GM12878 (cell line): ENCODE measurements around the gene FIZ1. TPM values are rescaled to one million over a fixed set of nuclear protein-coding genes. Genes with fewer than 3 reads are reported as not detected.
A peak's percentile ranks its signal among the peaks of the same experiment; 100 is the strongest.

Source experiments
- BCL11A ChIP-seq: IDR thresholded peaks from 2 replicates; pipeline ENCODE4 v1.6.1; 2011; ENCODE audit warnings: low read depth, low read length
- CHD1 ChIP-seq: IDR thresholded peaks from 2 replicates; pipeline ENCODE4 v1.6.1; 2012; ENCODE audit warnings: low read depth, low read length, improper control_type of control experiment
- EED ChIP-seq: sonication (generic); IDR thresholded peaks from 2 replicates; pipeline ENCODE4 v1.6.1; 2016; ENCODE audit warnings: antibody characterized with exemption, low read depth
- MEF2B ChIP-seq: fragments of 450-650 bp; IDR thresholded peaks from 2 replicates; pipeline ENCODE4 v1.6.1; 2018; ENCODE audit warnings: mild to moderate bottlenecking, moderate library complexity; ENCODE audit not compliant: partially characterized antibody, poor library complexity, severe bottlenecking
- MYC ChIP-seq: IDR thresholded peaks from 2 replicates; pipeline ENCODE4 v1.6.1; 2011; ENCODE audit warnings: mild to moderate bottlenecking, low read length, moderate library complexity, inconsistent platforms; ENCODE audit not compliant: insufficient read depth, insufficient replicate concordance, insufficient read length, severe bottlenecking
- NFXL1 ChIP-seq: fragments of 450-650 bp; IDR thresholded peaks from 2 replicates; pipeline ENCODE4 v1.6.1; 2017; ENCODE audit warnings: antibody characterized with exemption, mild to moderate bottlenecking, borderline replicate concordance
- RAD21 ChIP-seq: IDR thresholded peaks from 2 replicates; pipeline ENCODE4 v1.6.1; 2011; ENCODE audit warnings: mild to moderate bottlenecking, low read depth, low read length, moderate library complexity; ENCODE audit not compliant: insufficient read depth
- RBBP5 ChIP-seq: fragments of 200-600 bp; sonication (generic); conservative IDR thresholded peaks from 2 replicates; pipeline ENCODE4 v1.6.1; 2016
- SMAD1 ChIP-seq: fragments of 450-650 bp; IDR thresholded peaks from 2 replicates; pipeline ENCODE4 v1.6.1; 2018; ENCODE audit warnings: mild to moderate bottlenecking, low read depth; ENCODE audit not compliant: partially characterized antibody
- SREBF1 ChIP-seq: IDR thresholded peaks from 2 replicates; pipeline ENCODE4 v1.6.1; 2012; ENCODE audit warnings: mild to moderate bottlenecking, low read length
- polyA plus RNA-seq, 11 experiments: library from polyadenylated mRNA; depleted of rRNA in 4 of 11; unstranded in 6 of 11; stranded (reverse) in 5 of 11; fragments of >200 nt; fragmentation: Nextera tagmentation in 4 of 11; fragmentation: Illumina TruSeq in 1 of 11; extraction: Ambion mirVana in 4 of 11; extraction: Trizol in 1 of 11; gene quantifications; 1 replicate in 1 of 11; 2 replicates in 10 of 11; pipeline versions ENCODE4 v1.2.1 to v1.2.3, GENCODE V29; 2011 to 2016; ENCODE audit warnings: inconsistent platforms in 2 of 11, missing spikeins in 2 of 11, low read depth in 1 of 11
- total RNA-seq, 4 experiments: library from RNA; depleted of rRNA in 3 of 4; stranded (reverse); fragments of >200 nt in 3 of 4; fragmentation: Illumina TruSeq in 1 of 4; extraction: Trizol in 1 of 4; gene quantifications; 2 replicates each; pipeline versions ENCODE4 v1.2.1 to v1.2.3, GENCODE V29; 2013 to 2021
- TF ChIP-seq, protein P1 (sequence below): fragments of 450-650 bp; IDR thresholded peaks from 2 replicates; pipeline ENCODE4 v1.6.1; 2018; ENCODE audit warnings: borderline replicate concordance, mild to moderate bottlenecking; ENCODE audit not compliant: partially characterized antibody
- TF ChIP-seq, protein P2 (sequence below): fragments of 450-650 bp; IDR thresholded peaks from 2 replicates; pipeline ENCODE4 v1.6.1; 2018; ENCODE audit warnings: mild to moderate bottlenecking, low read depth, moderate library complexity; ENCODE audit not compliant: partially characterized antibody
- TF ChIP-seq, protein P3 (sequence below): fragments of 450-650 bp; formaldehyde crosslinking; IDR thresholded peaks from 2 replicates; pipeline ENCODE4 v1.4.0; 2020; ENCODE audit warnings: mild to moderate bottlenecking, moderate library complexity
- TF ChIP-seq, protein P4 (sequence below), 3 experiments: IDR thresholded peaks in 2 of 3; conservative IDR thresholded peaks in 1 of 3; 2 replicates each; pipeline ENCODE4 v1.5.1; 2011; ENCODE audit warnings: low read depth in 3 of 3, low read length in 3 of 3, mild to moderate bottlenecking in 3 of 3, control low read depth in 2 of 3, moderate library complexity in 2 of 3, inconsistent platforms in 1 of 3, mixed read lengths in 1 of 3; ENCODE audit not compliant: control insufficient read depth in 2 of 3, insufficient read depth in 1 of 3; ENCODE audit errors: extremely low read depth in 1 of 3
- TF ChIP-seq, protein P5 (sequence below): IDR thresholded peaks from 2 replicates; pipeline ENCODE4 v1.6.1; 2011; ENCODE audit warnings: borderline replicate concordance, low read depth, mild to moderate bottlenecking, moderate library complexity, mixed read lengths, low read length; ENCODE audit not compliant: insufficient read depth; ENCODE audit errors: extremely low read length
- TF ChIP-seq, protein P6 (sequence below): IDR thresholded peaks from 2 replicates; pipeline ENCODE4 v1.6.1; 2012; ENCODE audit warnings: low read depth, low read length, improper control_type of control experiment

Gene FIZ1
- total and polyA plus RNA-seq, 10 of the 15 experiments (the other 5 are each of a cell fraction or from before 2014, with no cell fraction given): 0.60 to 16.8 (median 4.2) TPM

DNA sequence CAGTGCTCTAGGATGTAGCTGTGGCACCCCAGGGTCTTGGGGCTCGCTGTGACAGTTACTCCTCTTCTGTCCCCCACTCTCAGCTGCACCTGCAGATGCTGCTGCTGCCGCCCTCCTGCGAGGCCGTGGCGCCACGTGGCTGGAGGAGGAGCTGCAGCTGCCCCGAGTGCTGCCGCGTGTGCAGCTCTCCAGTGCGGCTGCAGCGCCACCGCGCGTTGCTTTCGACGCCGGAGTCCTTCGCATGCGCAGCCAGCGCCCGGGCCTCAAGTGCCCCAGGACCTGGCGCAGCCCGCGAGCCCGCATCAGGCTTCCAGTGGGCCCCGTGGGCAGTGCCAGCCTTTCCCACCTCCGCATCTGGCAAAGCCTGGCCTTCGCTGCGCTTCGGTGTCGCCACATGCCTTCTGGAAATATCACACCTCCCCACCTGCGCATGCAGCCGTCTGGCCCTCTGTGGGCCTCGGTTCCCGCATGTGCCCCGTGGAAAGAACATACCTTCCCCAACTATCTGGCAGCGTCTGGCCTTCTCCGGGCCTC is 40.8 kb upstream of the FIZ1 start (continued):
- TF ChIP-seq, protein P1, sequence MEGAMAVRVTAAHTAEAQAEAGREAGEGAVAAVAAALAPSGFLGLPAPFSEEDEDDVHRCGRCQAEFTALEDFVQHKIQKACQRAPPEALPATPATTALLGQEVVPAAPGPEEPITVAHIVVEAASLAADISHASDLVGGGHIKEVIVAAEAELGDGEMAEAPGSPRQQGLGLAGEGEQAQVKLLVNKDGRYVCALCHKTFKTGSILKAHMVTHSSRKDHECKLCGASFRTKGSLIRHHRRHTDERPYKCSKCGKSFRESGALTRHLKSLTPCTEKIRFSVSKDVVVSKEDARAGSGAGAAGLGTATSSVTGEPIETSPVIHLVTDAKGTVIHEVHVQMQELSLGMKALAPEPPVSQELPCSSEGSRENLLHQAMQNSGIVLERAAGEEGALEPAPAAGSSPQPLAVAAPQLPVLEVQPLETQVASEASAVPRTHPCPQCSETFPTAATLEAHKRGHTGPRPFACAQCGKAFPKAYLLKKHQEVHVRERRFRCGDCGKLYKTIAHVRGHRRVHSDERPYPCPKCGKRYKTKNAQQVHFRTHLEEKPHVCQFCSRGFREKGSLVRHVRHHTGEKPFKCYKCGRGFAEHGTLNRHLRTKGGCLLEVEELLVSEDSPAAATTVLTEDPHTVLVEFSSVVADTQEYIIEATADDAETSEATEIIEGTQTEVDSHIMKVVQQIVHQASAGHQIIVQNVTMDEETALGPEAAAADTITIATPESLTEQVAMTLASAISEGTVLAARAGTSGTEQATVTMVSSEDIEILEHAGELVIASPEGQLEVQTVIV: no peak
- TF ChIP-seq, protein P2, sequence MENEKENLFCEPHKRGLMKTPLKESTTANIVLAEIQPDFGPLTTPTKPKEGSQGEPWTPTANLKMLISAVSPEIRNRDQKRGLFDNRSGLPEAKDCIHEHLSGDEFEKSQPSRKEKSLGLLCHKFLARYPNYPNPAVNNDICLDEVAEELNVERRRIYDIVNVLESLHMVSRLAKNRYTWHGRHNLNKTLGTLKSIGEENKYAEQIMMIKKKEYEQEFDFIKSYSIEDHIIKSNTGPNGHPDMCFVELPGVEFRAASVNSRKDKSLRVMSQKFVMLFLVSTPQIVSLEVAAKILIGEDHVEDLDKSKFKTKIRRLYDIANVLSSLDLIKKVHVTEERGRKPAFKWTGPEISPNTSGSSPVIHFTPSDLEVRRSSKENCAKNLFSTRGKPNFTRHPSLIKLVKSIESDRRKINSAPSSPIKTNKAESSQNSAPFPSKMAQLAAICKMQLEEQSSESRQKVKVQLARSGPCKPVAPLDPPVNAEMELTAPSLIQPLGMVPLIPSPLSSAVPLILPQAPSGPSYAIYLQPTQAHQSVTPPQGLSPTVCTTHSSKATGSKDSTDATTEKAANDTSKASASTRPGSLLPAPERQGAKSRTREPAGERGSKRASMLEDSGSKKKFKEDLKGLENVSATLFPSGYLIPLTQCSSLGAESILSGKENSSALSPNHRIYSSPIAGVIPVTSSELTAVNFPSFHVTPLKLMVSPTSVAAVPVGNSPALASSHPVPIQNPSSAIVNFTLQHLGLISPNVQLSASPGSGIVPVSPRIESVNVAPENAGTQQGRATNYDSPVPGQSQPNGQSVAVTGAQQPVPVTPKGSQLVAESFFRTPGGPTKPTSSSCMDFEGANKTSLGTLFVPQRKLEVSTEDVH: no peak
- no peak for TF ChIP-seq EED
- TF ChIP-seq SMAD1: no peak
- TF ChIP-seq RBBP5: no peak
- TF ChIP-seq, protein P3, sequence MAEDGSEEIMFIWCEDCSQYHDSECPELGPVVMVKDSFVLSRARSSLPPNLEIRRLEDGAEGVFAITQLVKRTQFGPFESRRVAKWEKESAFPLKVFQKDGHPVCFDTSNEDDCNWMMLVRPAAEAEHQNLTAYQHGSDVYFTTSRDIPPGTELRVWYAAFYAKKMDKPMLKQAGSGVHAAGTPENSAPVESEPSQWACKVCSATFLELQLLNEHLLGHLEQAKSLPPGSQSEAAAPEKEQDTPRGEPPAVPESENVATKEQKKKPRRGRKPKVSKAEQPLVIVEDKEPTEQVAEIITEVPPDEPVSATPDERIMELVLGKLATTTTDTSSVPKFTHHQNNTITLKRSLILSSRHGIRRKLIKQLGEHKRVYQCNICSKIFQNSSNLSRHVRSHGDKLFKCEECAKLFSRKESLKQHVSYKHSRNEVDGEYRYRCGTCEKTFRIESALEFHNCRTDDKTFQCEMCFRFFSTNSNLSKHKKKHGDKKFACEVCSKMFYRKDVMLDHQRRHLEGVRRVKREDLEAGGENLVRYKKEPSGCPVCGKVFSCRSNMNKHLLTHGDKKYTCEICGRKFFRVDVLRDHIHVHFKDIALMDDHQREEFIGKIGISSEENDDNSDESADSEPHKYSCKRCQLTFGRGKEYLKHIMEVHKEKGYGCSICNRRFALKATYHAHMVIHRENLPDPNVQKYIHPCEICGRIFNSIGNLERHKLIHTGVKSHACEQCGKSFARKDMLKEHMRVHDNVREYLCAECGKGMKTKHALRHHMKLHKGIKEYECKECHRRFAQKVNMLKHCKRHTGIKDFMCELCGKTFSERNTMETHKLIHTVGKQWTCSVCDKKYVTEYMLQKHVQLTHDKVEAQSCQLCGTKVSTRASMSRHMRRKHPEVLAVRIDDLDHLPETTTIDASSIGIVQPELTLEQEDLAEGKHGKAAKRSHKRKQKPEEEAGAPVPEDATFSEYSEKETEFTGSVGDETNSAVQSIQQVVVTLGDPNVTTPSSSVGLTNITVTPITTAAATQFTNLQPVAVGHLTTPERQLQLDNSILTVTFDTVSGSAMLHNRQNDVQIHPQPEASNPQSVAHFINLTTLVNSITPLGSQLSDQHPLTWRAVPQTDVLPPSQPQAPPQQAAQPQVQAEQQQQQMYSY (CRISPR knock-in tag): no peak
- no peak for TF ChIP-seq BCL11A
- 0 out of 2 replicates have a peak, but pooled peaks have one; percentile 8 for TF ChIP-seq RAD21
- no peak for TF ChIP-seq MEF2B
- TF ChIP-seq, protein P4, sequence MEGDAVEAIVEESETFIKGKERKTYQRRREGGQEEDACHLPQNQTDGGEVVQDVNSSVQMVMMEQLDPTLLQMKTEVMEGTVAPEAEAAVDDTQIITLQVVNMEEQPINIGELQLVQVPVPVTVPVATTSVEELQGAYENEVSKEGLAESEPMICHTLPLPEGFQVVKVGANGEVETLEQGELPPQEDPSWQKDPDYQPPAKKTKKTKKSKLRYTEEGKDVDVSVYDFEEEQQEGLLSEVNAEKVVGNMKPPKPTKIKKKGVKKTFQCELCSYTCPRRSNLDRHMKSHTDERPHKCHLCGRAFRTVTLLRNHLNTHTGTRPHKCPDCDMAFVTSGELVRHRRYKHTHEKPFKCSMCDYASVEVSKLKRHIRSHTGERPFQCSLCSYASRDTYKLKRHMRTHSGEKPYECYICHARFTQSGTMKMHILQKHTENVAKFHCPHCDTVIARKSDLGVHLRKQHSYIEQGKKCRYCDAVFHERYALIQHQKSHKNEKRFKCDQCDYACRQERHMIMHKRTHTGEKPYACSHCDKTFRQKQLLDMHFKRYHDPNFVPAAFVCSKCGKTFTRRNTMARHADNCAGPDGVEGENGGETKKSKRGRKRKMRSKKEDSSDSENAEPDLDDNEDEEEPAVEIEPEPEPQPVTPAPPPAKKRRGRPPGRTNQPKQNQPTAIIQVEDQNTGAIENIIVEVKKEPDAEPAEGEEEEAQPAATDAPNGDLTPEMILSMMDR (IDR thresholded peaks at IDR 0.05 in 2 of 3, conservative IDR thresholded peaks at IDR 0.05 in 1 of 3; ENCODE audit: control insufficient read depth in 2 of 3, extremely low read depth in 1 of 3, insufficient read depth in 1 of 3, low read depth in 3 of 3, low read length in 3 of 3): peak in 2 of 3 experiments; percentile 8 to 40; a peak in 4 of 6 replicates
- no peak for TF ChIP-seq NFXL1
- no peak for TF ChIP-seq CHD1
- peak; percentile 26 for TF ChIP-seq MYC
- TF ChIP-seq, protein P5, sequence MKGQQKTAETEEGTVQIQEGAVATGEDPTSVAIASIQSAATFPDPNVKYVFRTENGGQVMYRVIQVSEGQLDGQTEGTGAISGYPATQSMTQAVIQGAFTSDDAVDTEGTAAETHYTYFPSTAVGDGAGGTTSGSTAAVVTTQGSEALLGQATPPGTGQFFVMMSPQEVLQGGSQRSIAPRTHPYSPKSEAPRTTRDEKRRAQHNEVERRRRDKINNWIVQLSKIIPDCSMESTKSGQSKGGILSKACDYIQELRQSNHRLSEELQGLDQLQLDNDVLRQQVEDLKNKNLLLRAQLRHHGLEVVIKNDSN: peak; percentile 78
- no peak for TF ChIP-seq SREBF1
- TF ChIP-seq, protein P6, sequence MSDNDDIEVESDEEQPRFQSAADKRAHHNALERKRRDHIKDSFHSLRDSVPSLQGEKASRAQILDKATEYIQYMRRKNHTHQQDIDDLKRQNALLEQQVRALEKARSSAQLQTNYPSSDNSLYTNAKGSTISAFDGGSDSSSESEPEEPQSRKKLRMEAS: peak; percentile 68; the same call in 1 of the 2 replicates
